ENCODE data around the gene ALG11. TPM values are rescaled to one million over a fixed set of nuclear protein-coding genes. Genes with fewer than 3 reads are reported as not detected.
A peak's percentile ranks its signal among the peaks of the same experiment; 100 is the strongest.

The ALG11 gene
- polyA plus RNA-seq, 1 donor from 2014 or later, result 29.2 TPM

DNA sequence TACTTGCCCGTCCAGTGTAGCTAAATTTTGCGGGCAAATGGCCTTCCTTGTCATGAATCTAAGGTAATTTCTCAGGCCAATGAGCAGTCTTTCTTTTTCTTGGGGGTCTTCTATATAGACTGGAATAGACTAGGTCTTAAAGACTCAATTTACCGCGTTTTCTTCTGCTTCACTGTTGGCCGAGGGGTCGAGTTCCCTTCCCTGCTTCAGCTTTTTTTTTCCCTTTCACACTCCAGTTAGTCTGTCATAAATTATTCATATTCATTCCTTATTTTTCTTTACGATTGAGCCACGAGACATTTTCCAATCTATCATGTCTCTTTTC lies 276 bp downstream of the ALG11 start:
- H3K4me2 ChIP-seq (ENCODE audit: low read length), result peak overlapping the region; percentile 68
- H3K27me3 ChIP-seq (ENCODE audit: insufficient read depth, low read depth, low read length), result no peaks in the 10 kb centered on the region
- peaks cover 44% of the 10 kb centered on the region for H3K79me2 ChIP-seq (replicated peaks; ENCODE audit: insufficient read depth, low read length)
- no peaks in the 10 kb centered on the region for H3K9me3 ChIP-seq (ENCODE audit: low read length)
- H2AFZ ChIP-seq (ENCODE audit: low read depth, low read length), result peak overlapping the region; percentile 57
- no peaks in the 10 kb centered on the region for H3K36me3 ChIP-seq (ENCODE audit: insufficient read depth, low read length)
- H4K20me1 ChIP-seq (ENCODE audit: insufficient read depth), result no peaks in the 10 kb centered on the region
- H3F3A ChIP-seq (ENCODE audit: insufficient read depth, low read length, poor library complexity, severe bottlenecking), result no peaks in the 10 kb centered on the region
- H3K9ac ChIP-seq (ENCODE audit: low read length), result peak overlapping the region; percentile 68
- peak overlapping the region; percentile 59 for H3K27ac ChIP-seq (ENCODE audit: low read length)
- TF ChIP-seq RAD21 (conservative IDR thresholded peaks at IDR 0.05) (no peak), CTCF (IDR thresholded peaks at IDR 0.05; ENCODE audit: poor library complexity, severe bottlenecking) (no peak), MXI1 (conservative IDR thresholded peaks at IDR 0.05; ENCODE audit: poor library complexity, severe bottlenecking) (peak; percentile 72)
- peak overlapping the region; percentile 100 for H3K4me3 ChIP-seq (ENCODE audit: low read length)
- no peaks in the 10 kb centered on the region for H3K9me2 ChIP-seq (ENCODE audit: insufficient read depth, low read length)

- Histone ChIP-seq H3K9me2 (ENCODE audit: insufficient read depth, low read length) (no peaks in the 10 kb centered on the region), H3K4me3 (ENCODE audit: low read length) (no peak overlapping the region), H2AFZ (ENCODE audit: low read depth, low read length) (no peak overlapping the region), H3F3A (ENCODE audit: insufficient read depth, low read length, poor library complexity, severe bottlenecking) (no peaks in the 10 kb centered on the region), H3K4me2 (ENCODE audit: low read length) (no peak overlapping the region), H3K9ac (ENCODE audit: low read length) (no peak overlapping the region), H3K27ac (ENCODE audit: low read length) (no peak overlapping the region), H3K36me3 (ENCODE audit: insufficient read depth, low read length) (no peaks in the 10 kb centered on the region), H3K79me2 (replicated peaks; ENCODE audit: insufficient read depth, low read length) (peaks cover 34% of the 10 kb centered on the region), H3K9me3 (ENCODE audit: low read length) (no peaks in the 10 kb centered on the region), H4K20me1 (ENCODE audit: insufficient read depth) (no peaks in the 10 kb centered on the region), H3K27me3 (ENCODE audit: insufficient read depth, low read depth, low read length) (no peaks in the 10 kb centered on the region)
- TF ChIP-seq POLR2AphosphoS5 (IDR thresholded peaks at IDR 0.05) (no peak), RAD21 (conservative IDR thresholded peaks at IDR 0.05) (no peak)
These were observed 4.1 kb downstream of the ALG11 start for GRCh38 chr13:52016296-52016695.

- Histone ChIP-seq H3K9me3 (ENCODE audit: low read length) (no peaks in the 10 kb centered on the region), H3K79me2 (replicated peaks; ENCODE audit: insufficient read depth, low read length) (peaks cover 10% of the 10 kb centered on the region), H3K27me3 (ENCODE audit: insufficient read depth, low read depth, low read length) (no peaks in the 10 kb centered on the region), H3K9ac (ENCODE audit: low read length) (no peak overlapping the region), H3F3A (ENCODE audit: insufficient read depth, low read length, poor library complexity, severe bottlenecking) (no peaks in the 10 kb centered on the region), H3K4me3 (ENCODE audit: low read length) (no peak overlapping the region), H2AFZ (ENCODE audit: low read depth, low read length) (no peak overlapping the region), H3K9me2 (ENCODE audit: insufficient read depth, low read length) (no peaks in the 10 kb centered on the region), H4K20me1 (ENCODE audit: insufficient read depth) (no peaks in the 10 kb centered on the region), H3K36me3 (ENCODE audit: insufficient read depth, low read length) (no peaks in the 10 kb centered on the region), H3K4me2 (ENCODE audit: low read length) (no peak overlapping the region), H3K27ac (ENCODE audit: low read length) (no peak overlapping the region)
- TF ChIP-seq RAD21 (conservative IDR thresholded peaks at IDR 0.05), result no peak
These were observed 8.0 kb downstream of the ALG11 start for GRCh38 chr13:52020191-52020590.

DNA sequence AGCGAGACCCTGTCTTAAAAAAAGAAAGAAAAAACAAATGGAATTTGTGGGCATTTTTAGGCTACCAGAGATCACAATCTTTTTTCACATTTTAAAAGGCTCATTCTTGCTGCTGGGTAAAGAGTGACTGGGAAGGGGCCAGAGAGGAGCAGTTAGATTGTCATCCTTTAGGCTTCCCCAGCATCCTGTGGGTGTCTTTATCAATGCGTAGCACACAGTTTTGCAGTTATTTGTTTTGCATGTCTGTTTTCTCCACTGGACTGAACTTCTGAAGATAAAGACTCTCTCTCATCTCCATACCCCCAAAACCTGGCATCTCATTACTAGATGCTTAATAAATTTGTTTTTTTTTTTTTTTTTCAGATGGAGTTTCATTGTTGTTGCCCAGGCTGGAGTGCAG lies 10.2 kb downstream of the ALG11 start:
- no peak for TF ChIP-seq POLR2AphosphoS5 (IDR thresholded peaks at IDR 0.05)
- Histone ChIP-seq H3K4me3 (ENCODE audit: low read length) (no peak overlapping the region), H3K9me3 (ENCODE audit: low read length) (peaks cover 4% of the 10 kb centered on the region), H4K20me1 (ENCODE audit: insufficient read depth) (no peaks in the 10 kb centered on the region), H3K9me2 (ENCODE audit: insufficient read depth, low read length) (no peaks in the 10 kb centered on the region), H3K36me3 (ENCODE audit: insufficient read depth, low read length) (no peaks in the 10 kb centered on the region), H2AFZ (ENCODE audit: low read depth, low read length) (no peak overlapping the region), H3K4me2 (ENCODE audit: low read length) (no peak overlapping the region), H3K9ac (ENCODE audit: low read length) (no peak overlapping the region), H3K79me2 (replicated peaks; ENCODE audit: insufficient read depth, low read length) (peaks cover 6% of the 10 kb centered on the region), H3K27ac (ENCODE audit: low read length) (no peak overlapping the region), H3F3A (ENCODE audit: insufficient read depth, low read length, poor library complexity, severe bottlenecking) (no peaks in the 10 kb centered on the region), H3K27me3 (ENCODE audit: insufficient read depth, low read depth, low read length) (no peaks in the 10 kb centered on the region)

DNA sequence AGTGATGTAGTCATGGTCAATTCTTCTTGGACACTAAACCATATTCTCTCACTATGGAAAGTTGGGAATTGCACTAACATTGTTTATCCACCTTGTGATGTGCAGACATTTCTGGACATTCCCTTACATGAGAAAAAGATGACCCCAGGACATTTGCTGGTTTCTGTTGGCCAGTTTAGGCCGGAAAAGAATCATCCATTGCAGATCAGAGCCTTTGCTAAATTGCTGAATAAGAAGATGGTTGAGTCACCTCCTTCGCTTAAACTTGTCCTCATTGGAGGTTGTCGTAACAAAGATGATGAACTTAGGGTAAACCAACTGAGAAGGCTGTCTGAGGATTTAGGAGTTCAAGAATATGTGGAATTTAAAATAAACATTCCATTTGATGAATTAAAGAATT lies 12.3 kb downstream of the ALG11 start, which contains the start of gene UTP14C:
TSS of gene UTP14C (plus strand) at position 211 of the 400 bp plus-strand sequence. CDS start 4,114 bp downstream, outside the sequence.
- Histone ChIP-seq H3K9me2 (ENCODE audit: insufficient read depth, low read length) (no peaks in the 10 kb centered on the region), H3K9ac (ENCODE audit: low read length) (no peak within 1 kb of the TSS), H3K9me3 (ENCODE audit: low read length) (peaks cover 4% of the 10 kb centered on the region), H3K27me3 (ENCODE audit: insufficient read depth, low read depth, low read length) (no peaks in the 10 kb centered on the region), H3K27ac (ENCODE audit: low read length) (no peak within 1 kb of the TSS), H3K4me2 (ENCODE audit: low read length) (no peak within 1 kb of the TSS), H3K4me3 (ENCODE audit: low read length) (no peak within 1 kb of the TSS), H3K36me3 (ENCODE audit: insufficient read depth, low read length) (no peaks in the 10 kb centered on the region), H4K20me1 (ENCODE audit: insufficient read depth) (no peaks in the 10 kb centered on the region), H3K79me2 (replicated peaks; ENCODE audit: insufficient read depth, low read length) (no peaks in the 10 kb centered on the region), H2AFZ (ENCODE audit: low read depth, low read length) (no peak within 1 kb of the TSS), H3F3A (ENCODE audit: insufficient read depth, low read length, poor library complexity, severe bottlenecking) (no peaks in the 10 kb centered on the region)
- TF ChIP-seq TAF1 (IDR thresholded peaks at IDR 0.05; ENCODE audit: low read depth) (no peak), SMC3 (conservative IDR thresholded peaks at IDR 0.05; ENCODE audit: poor library complexity) (no peak), REST (IDR thresholded peaks at IDR 0.05; ENCODE audit: borderline replicate concordance) (no peak), POLR2AphosphoS5 (IDR thresholded peaks at IDR 0.05) (no peak), EZH2 (IDR thresholded peaks at IDR 0.05; ENCODE audit: borderline replicate concordance, insufficient read depth, low read length, poor library complexity, severe bottlenecking) (no peak), EP300 (conservative IDR thresholded peaks at IDR 0.05; ENCODE audit: poor library complexity, severe bottlenecking) (no peak), RAD21 (conservative IDR thresholded peaks at IDR 0.05) (no peak)
